Spleen (tissue), 11 donors: ENCODE data around the gene TCEA2. TPM values are rescaled to one million over a fixed set of nuclear protein-coding genes. Genes with fewer than 3 reads are reported as not detected.

Experiments used
- DNase-seq: peaks from one replicate; pipeline ENCODE4 v3.0.0-alpha.2; 2020
- H3K27ac ChIP-seq, 8 donors: fragments of 200-600 bp; sonication (generic) in 7 of 8; 1 replicate in 4 of 8; 2 replicates in 4 of 8; pipeline versions ENCODE4 v1.5.0 to v1.8.0; 2016 to 2021; ENCODE audit warnings: inconsistent platforms in 4 of 8, mild to moderate bottlenecking in 4 of 8, moderate library complexity in 1 of 8
- H3K27me3 ChIP-seq, 7 donors: fragments of 200-600 bp; sonication (generic) in 6 of 7; replicated peaks in 1 of 7; 1 replicate in 4 of 7; 2 replicates in 3 of 7; pipeline versions ENCODE4 v1.5.0 to v1.8.0; 2016 to 2021; ENCODE audit warnings: inconsistent platforms in 3 of 7, mild to moderate bottlenecking in 1 of 7
- H3K36me3 ChIP-seq, 6 donors: fragments of 200-600 bp; sonication (generic) in 5 of 6; 1 replicate in 4 of 6; 2 replicates in 2 of 6; pipeline versions ENCODE4 v1.5.0 to v1.8.0; 2016 to 2021; ENCODE audit warnings: inconsistent platforms in 2 of 6
- H3K4me1 ChIP-seq, 6 donors: fragments of 200-600 bp; sonication (generic) in 5 of 6; 1 replicate in 3 of 6; 2 replicates in 3 of 6; pipeline versions ENCODE4 v1.5.0 to v1.8.0; 2016 to 2021; ENCODE audit warnings: inconsistent platforms in 3 of 6
- H3K4me3 ChIP-seq, 8 donors: fragments of 200-600 bp; sonication (generic) in 7 of 8; 1 replicate in 4 of 8; 2 replicates in 4 of 8; pipeline versions ENCODE4 v1.5.0 to v1.8.0; 2016 to 2021; ENCODE audit warnings: inconsistent platforms in 4 of 8, mild to moderate bottlenecking in 4 of 8, moderate library complexity in 2 of 8
- H3K9me3 ChIP-seq, 8 donors: fragments of 200-600 bp; sonication (generic) in 7 of 8; 1 replicate in 4 of 8; 2 replicates in 4 of 8; pipeline versions ENCODE4 v1.5.0 to v1.8.0; 2016 to 2021; ENCODE audit warnings: inconsistent platforms in 4 of 8
- POLR2A ChIP-seq, 3 donors: fragments of 450-650 bp; IDR thresholded peaks; one replicate each; pipeline ENCODE4 v1.5.1; 2017; ENCODE audit warnings: antibody characterized with exemption in 3 of 3, mild to moderate bottlenecking in 1 of 3
- POLR2AphosphoS5 ChIP-seq, 3 donors: sonication (generic); formaldehyde crosslinking; IDR thresholded peaks; one replicate each; pipeline ENCODE4 v1.5.1; 2017; ENCODE audit warnings: antibody characterized with exemption in 3 of 3
- WGBS, 5 donors: extraction: QIAGEN DNeasy Blood & Tissue Kit in 3 of 5; methylation state at CpG; one replicate each; pipeline versions ENCODE4 v1.1.5 to v1.1.7; 2013 to 2018; 5-methylcytosine and 5-hydroxymethylcytosine counted together
- intact Hi-C: fragments of 100-400 bp; cut with DNase I; formaldehyde crosslinking; loops from one replicate; pipeline ENCODE4 v1.15.0; 2023; ENCODE audit warnings: low total_unique reads
- microRNA-seq, 3 donors: library from miRNA; unstranded; fragments of <30 nt; microRNA quantifications; one replicate each; pipeline versions ENCODE4 to v1.1.0, GENCODE V29; 2019 to 2020
- polyA plus RNA-seq, 3 donors: library from polyadenylated mRNA; stranded (reverse); fragments of 200-250 nt; gene quantifications; one replicate each; pipeline ENCODE4 v1.2.1, GENCODE V29; 2013
- small RNA-seq, 4 donors: library from RNA; depleted of rRNA; stranded (forward); fragments of <200 nt; gene quantifications; one replicate each; pipeline ENCODE3, GENCODE V24; 2016
- total RNA-seq, 7 donors: library from RNA; depleted of rRNA in 3 of 7; stranded (reverse); fragments of >200 nt in 3 of 7; fragmentation: NEBNext Ultra II Directional in 4 of 7; extraction: Animal tissue kit (Norgen Biotek cat#: 25700) in 4 of 7; gene quantifications; one replicate each; pipeline versions ENCODE4 v1.1.0 to v1.2.1, GENCODE V29; 2016 to 2021
- TF ChIP-seq, protein P1 (sequence below), 11 experiments: fragments of 200-600 bp in 7 of 11; fragments of 450-650 bp in 4 of 11; sonication (generic) in 4 of 11; IDR thresholded peaks in 8 of 11; conservative IDR thresholded peaks in 3 of 11; 1 replicate in 7 of 11; 2 replicates in 4 of 11; pipeline versions ENCODE4 v1.4.0 to v1.8.0; 2016 to 2021; ENCODE audit warnings: antibody characterized with exemption in 11 of 11, inconsistent platforms in 4 of 11, mild to moderate bottlenecking in 1 of 11
- donor health status: healthy with polysubstance abuse.
- donor health status: DM: no; HTN: no; CAD: no; lungs with moderate emphysema.
- donor health status: DM: no; HTN: no; CAD: no.
- donor health status: Bipolar disorder and iron deficiency.
- donor health status: healthy.
- donor health status: DM: no; HTN: no; CAD: no.
- donor health status: DM: yes; HTN: yes; CAD: no.

The TCEA2 gene
- total and polyA plus RNA-seq, 10 donors = 18.6 to 60.8 (median 43.2) TPM

DNA sequence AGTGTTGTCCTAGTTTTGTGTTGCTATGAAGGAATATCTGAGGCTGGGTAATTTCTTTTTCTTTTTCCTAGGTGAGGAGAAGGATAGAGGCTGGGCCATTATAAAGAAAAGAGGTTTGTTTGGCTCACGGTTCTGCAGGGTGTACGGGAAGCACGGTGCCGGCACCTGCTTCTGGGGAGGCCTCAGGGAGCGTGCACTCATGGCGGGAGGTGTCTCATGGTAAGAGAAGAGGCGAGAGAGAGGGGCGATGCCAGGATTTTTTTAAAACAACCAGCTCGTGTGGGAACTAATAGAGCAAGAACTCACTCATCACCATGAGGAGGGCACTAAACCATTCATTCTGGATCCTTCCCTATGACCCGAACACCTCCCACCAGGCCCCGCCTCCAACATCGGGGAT is 58.6 kb downstream of the TCEA2 start:
- intact Hi-C loops = loop anchor here (5.0 kb wide), 1 partner anchor 39 kb away; the partner anchor contains the start of genes LKAAEAR1 and OPRL1
- WGBS, 5 donors = 83 to 95% (median 87%) methylated on average over 12 of the region's 12 CpGs
- Histone ChIP-seq H3K27me3 (peaks cover 0 to 26% (median 6%) of the 10 kb centered on the region in 7 donors), H3K27ac (no peak overlapping the region), H3K9me3 (no peaks in the 10 kb centered on the region), H3K36me3 (no peaks in the 10 kb centered on the region), H3K4me3 (no peak overlapping the region), H3K4me1 (peaks cover 0 to 15% (median 11%) of the 10 kb centered on the region in 6 donors)
- peak; percentile 15 for DNase-seq
- TF ChIP-seq, protein P1, sequence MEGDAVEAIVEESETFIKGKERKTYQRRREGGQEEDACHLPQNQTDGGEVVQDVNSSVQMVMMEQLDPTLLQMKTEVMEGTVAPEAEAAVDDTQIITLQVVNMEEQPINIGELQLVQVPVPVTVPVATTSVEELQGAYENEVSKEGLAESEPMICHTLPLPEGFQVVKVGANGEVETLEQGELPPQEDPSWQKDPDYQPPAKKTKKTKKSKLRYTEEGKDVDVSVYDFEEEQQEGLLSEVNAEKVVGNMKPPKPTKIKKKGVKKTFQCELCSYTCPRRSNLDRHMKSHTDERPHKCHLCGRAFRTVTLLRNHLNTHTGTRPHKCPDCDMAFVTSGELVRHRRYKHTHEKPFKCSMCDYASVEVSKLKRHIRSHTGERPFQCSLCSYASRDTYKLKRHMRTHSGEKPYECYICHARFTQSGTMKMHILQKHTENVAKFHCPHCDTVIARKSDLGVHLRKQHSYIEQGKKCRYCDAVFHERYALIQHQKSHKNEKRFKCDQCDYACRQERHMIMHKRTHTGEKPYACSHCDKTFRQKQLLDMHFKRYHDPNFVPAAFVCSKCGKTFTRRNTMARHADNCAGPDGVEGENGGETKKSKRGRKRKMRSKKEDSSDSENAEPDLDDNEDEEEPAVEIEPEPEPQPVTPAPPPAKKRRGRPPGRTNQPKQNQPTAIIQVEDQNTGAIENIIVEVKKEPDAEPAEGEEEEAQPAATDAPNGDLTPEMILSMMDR (IDR thresholded peaks at IDR 0.05 in 8 of 11, conservative IDR thresholded peaks at IDR 0.05 in 3 of 11) = no peak
- TF ChIP-seq POLR2AphosphoS5 (IDR thresholded peaks at IDR 0.05) (no peak), POLR2A (IDR thresholded peaks at IDR 0.05) (no peak)

Small RNA genes lying within 50 kb of the gene (microRNA-seq; reads per million reads assigned to microRNA genes)
- 3.1 to 8.8 (median 6.9) reads per million in 3 donors for gene MIR6813

Small RNA genes lying within 50 kb of the gene (small RNA-seq; reads per million reads assigned to genes)
- gene AL355803.1 = 0 reads per million in 4 donors
- 0 to 0.14 (median 0.04) reads per million in 4 donors for gene MIR6813

Other genes starting within 250 kb of the TCEA2 start
- gene ZBTB46, start 231.9 kb upstream of the TCEA2 start, total RNA-seq = 10 to 100 TPM; 27.6 to 76.5 (median 35.9) TPM
- gene ZBTB46, start 231.9 kb upstream of the TCEA2 start, polyA plus RNA-seq = 10 to 100 TPM in 1 of 3 donors, 1 to 10 TPM in 2; 3.6 to 14.7 (median 4.7) TPM
- gene ABHD16B, start 201.7 kb upstream of the TCEA2 start, total RNA-seq = not detected
- gene ABHD16B, start 201.7 kb upstream of the TCEA2 start, polyA plus RNA-seq = under 1 TPM; 0.49 to 0.86 (median 0.57) TPM
- gene TPD52L2, start 197.9 kb upstream of the TCEA2 start, total RNA-seq = 100 to 1,000 TPM in 1 of 7 donors, 10 to 100 TPM in 6; 66.3 to 102 (median 92.1) TPM
- gene TPD52L2, start 197.9 kb upstream of the TCEA2 start, polyA plus RNA-seq = 10 to 100 TPM; 60.2 to 94.6 (median 63.5) TPM
- gene DNAJC5, start 168.1 kb upstream of the TCEA2 start, total RNA-seq = 10 to 100 TPM; 47.5 to 83.1 (median 65.4) TPM
- gene DNAJC5, start 168.1 kb upstream of the TCEA2 start, polyA plus RNA-seq = 10 to 100 TPM; 12.7 to 32.3 (median 15.2) TPM
- 10 to 100 TPM; 34.2 to 52.2 (median 47.1) TPM for gene UCKL1, start 106.8 kb upstream of the TCEA2 start, total RNA-seq
- gene UCKL1, start 106.8 kb upstream of the TCEA2 start, polyA plus RNA-seq = 10 to 100 TPM; 36.0 to 68.0 (median 62.7) TPM
- gene ZNF512B, start 93.3 kb upstream of the TCEA2 start, total RNA-seq = 10 to 100 TPM in 6 of 7 donors, 1 to 10 TPM in 1; 9.5 to 21.8 (median 12.8) TPM
- gene ZNF512B, start 93.3 kb upstream of the TCEA2 start, polyA plus RNA-seq = 10 to 100 TPM in 1 of 3 donors, 1 to 10 TPM in 2; 3.4 to 12.0 (median 3.8) TPM
- 10 to 100 TPM in 3 of 7 donors, 1 to 10 TPM in 4; 6.0 to 13.8 (median 8.9) TPM for gene SAMD10, start 83.6 kb upstream of the TCEA2 start, total RNA-seq
- 10 to 100 TPM in 1 of 3 donors, 1 to 10 TPM in 2; 5.9 to 10.1 (median 6.1) TPM for gene SAMD10, start 83.6 kb upstream of the TCEA2 start, polyA plus RNA-seq
- gene PRPF6, start 82.1 kb upstream of the TCEA2 start, total RNA-seq = 10 to 100 TPM; 53.4 to 71.1 (median 61.6) TPM
- 10 to 100 TPM; 39.9 to 52.4 (median 41.9) TPM for gene PRPF6, start 82.1 kb upstream of the TCEA2 start, polyA plus RNA-seq
- gene C20orf204, start 27.0 kb upstream of the TCEA2 start, total RNA-seq = 1 to 10 TPM in 5 of 7 donors, under 1 TPM in 2; 0.85 to 3.4 (median 2.0) TPM
- gene C20orf204, start 27.0 kb upstream of the TCEA2 start, polyA plus RNA-seq = 1 to 10 TPM; 1.5 to 3.9 (median 1.9) TPM
- gene SOX18, start 13.6 kb upstream of the TCEA2 start, total RNA-seq = 10 to 100 TPM; 12.1 to 63.1 (median 42.0) TPM
- gene SOX18, start 13.6 kb upstream of the TCEA2 start, polyA plus RNA-seq = 10 to 100 TPM in 2 of 3 donors, 1 to 10 TPM in 1; 7.3 to 25.5 (median 22.3) TPM
- 100 to 1,000 TPM in 4 of 7 donors, 10 to 100 TPM in 3; 91.6 to 186 (median 107) TPM for gene RGS19, start 16.3 kb downstream of the TCEA2 start, total RNA-seq
- 100 to 1,000 TPM in 1 of 3 donors, 10 to 100 TPM in 2; 80.4 to 125 (median 82.0) TPM for gene RGS19, start 16.3 kb downstream of the TCEA2 start, polyA plus RNA-seq
- gene OPRL1, start 16.9 kb downstream of the TCEA2 start, total RNA-seq = 1 to 10 TPM; 3.7 to 7.9 (median 5.1) TPM
- 1 to 10 TPM; 1.9 to 4.9 (median 2.5) TPM for gene OPRL1, start 16.9 kb downstream of the TCEA2 start, polyA plus RNA-seq
- gene LKAAEAR1, start 21.2 kb downstream of the TCEA2 start, total RNA-seq = under 1 TPM in 1 of 7 donors, not detected in 6; 0.66 TPM
- under 1 TPM; 0.26 to 0.53 (median 0.48) TPM for gene LKAAEAR1, start 21.2 kb downstream of the TCEA2 start, polyA plus RNA-seq
- gene NPBWR2, start 44.4 kb downstream of the TCEA2 start, total RNA-seq = under 1 TPM in 1 of 7 donors, not detected in 6; 0.26 TPM
- not detected for gene NPBWR2, start 44.4 kb downstream of the TCEA2 start, polyA plus RNA-seq
- 1 to 10 TPM in 2 of 7 donors, under 1 TPM in 2, not detected in 3; 0.57 to 2.2 (median 0.84) TPM for gene MYT1, start 101.3 kb downstream of the TCEA2 start, total RNA-seq
- gene MYT1, start 101.3 kb downstream of the TCEA2 start, polyA plus RNA-seq = under 1 TPM; 0.08 to 0.80 (median 0.24) TPM
- 100 to 1,000 TPM in 1 of 7 donors, 10 to 100 TPM in 6; 55.4 to 104 (median 78.1) TPM for gene PCMTD2, start 192.6 kb downstream of the TCEA2 start, total RNA-seq
- gene PCMTD2, start 192.6 kb downstream of the TCEA2 start, polyA plus RNA-seq = 10 to 100 TPM; 36.0 to 38.5 (median 37.3) TPM